ENCODE results near the gene CMSS1.

The CMSS1 gene

DNA sequence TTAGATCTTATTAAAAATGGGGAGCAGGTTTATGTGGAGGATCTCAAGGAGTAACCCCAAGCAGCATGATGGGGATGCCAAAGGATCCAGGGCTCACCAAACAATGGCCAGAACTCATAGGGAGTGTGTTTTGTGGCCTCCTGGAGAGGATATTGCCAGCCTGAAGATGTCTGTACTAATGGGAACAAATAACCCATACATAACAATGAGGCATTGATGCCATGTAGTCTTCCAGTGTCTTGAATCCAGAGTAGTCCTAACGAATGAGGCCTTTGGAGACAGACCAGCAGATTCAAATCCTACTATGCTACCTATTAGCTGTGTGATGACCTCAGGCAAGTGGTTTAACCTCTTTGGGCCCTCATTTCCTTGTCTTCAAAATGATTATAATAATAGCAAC, 45.0 kb upstream of the CMSS1 start:
- WGBS (ENCODE audit: extremely low coverage, insufficient coverage, insufficient read length): no CpG with 5 or more reads among the region's 1 CpG
- Histone ChIP-seq H2BK12ac (ENCODE audit: low read length) (no peak overlapping the region), H4K91ac (ENCODE audit: low read depth, low read length) (no peak overlapping the region), H3K27me3 (ENCODE audit: insufficient read depth, low read length) (no peaks in the 10 kb centered on the region), H3K27ac (ENCODE audit: low read depth, low read length) (no peak overlapping the region), H3K9me3 (ENCODE audit: insufficient read depth, low read depth, low read length) (no peaks in the 10 kb centered on the region), H2AFZ (ENCODE audit: insufficient read depth, low read length, poor library complexity) (no peak overlapping the region), H3K4me3 (ENCODE audit: low read depth, low read length) (no peak overlapping the region), H3K79me1 (ENCODE audit: low read length) (no peaks in the 10 kb centered on the region), H3K14ac (ENCODE audit: low read length) (no peak overlapping the region), H3K4me1 (ENCODE audit: control insufficient read depth in 1 of 2, insufficient read depth in 2 of 2, low read length in 2 of 2) (peaks cover 2% of the 10 kb centered on the region in 2 experiments), H2BK120ac (ENCODE audit: insufficient read depth, low read length, poor library complexity) (no peak overlapping the region), H2AK5ac (ENCODE audit: low read length) (no peak overlapping the region), H3K23ac (ENCODE audit: low read length) (no peak overlapping the region), H3K36me3 (ENCODE audit: control insufficient read depth in 1 of 2, insufficient read depth in 2 of 2, low read length in 2 of 2) (no peaks in the 10 kb centered on the region), H3K79me2 (ENCODE audit: control insufficient read depth, insufficient read depth, low read length, poor library complexity) (no peaks in the 10 kb centered on the region), H3K4me2 (ENCODE audit: low read length) (no peak overlapping the region), H3K4ac (ENCODE audit: low read depth, low read length) (no peak overlapping the region), H3K18ac (ENCODE audit: low read length) (no peak overlapping the region), H4K8ac (ENCODE audit: low read depth, low read length) (no peak overlapping the region), H4K12ac (ENCODE audit: low read depth, low read length) (no peak overlapping the region), H3K9ac (ENCODE audit: low read length) (no peak overlapping the region), H2BK5ac (ENCODE audit: low read depth, low read length, poor library complexity) (no peak overlapping the region)
- DNase-seq: no peak

DNA sequence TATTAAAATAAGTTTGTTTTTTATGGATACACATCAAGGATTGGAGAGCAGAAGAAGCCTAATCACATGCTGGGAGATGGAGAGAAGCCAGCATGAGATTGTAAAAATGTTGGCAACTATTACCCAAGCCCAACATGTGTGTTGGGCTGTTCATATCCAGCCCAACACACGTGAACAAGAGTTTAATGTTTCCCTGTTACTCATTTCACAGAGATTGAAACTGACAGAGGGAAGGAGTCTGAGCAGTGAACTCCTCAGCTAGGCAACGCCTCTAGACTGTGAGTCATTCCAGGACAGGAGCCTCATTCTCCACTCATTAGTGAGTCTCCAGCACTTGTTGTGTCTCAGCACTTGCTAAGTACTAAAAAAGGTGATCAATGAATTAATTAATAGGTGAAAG, 43.2 kb upstream of the CMSS1 start:
- WGBS (ENCODE audit: extremely low coverage, insufficient coverage, insufficient read length): no CpG with 5 or more reads among the region's 2 CpGs

DNA sequence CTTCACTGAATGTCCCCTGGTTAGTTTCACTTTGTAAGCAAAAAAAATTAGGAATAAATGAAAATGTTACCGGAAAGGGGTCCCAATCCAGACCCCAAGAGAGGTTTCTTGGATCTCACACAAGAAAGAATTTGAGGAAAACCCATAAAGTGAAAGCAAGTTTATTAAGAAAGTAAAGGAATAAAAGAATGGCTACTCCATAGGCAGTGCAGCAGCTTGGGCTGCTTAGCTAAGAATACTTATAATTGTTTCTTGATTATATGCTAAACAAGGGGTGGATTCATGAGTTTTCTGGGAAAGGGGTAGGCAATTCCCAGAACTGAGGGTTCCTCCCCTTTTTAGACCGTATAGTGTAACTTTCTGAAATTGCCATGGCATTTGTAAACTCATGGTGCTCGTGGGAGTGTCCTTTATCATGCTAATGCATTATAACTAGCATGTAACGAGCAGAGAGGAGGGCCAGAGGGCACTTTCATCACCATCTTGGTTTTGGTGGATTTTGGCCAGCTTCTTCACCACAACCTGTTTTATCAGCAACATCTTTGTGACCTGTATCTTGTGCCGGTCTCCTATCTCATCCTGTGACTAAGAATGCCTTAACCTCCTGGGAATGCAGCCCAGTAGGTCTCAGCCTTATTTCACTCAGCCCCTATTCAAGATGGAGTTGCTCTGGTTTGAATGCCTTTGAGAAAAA, 41.0 kb upstream of the CMSS1 start:
- Histone ChIP-seq H2BK120ac (ENCODE audit: insufficient read depth, low read length, poor library complexity) (no peak overlapping the region), H3K4me2 (ENCODE audit: low read length) (no peak overlapping the region), H3K79me2 (ENCODE audit: control insufficient read depth, insufficient read depth, low read length, poor library complexity) (no peaks in the 10 kb centered on the region), H3K27ac (ENCODE audit: low read depth, low read length) (no peak overlapping the region), H2AK5ac (ENCODE audit: low read length) (no peak overlapping the region), H3K4ac (ENCODE audit: low read depth, low read length) (no peak overlapping the region), H2BK12ac (ENCODE audit: low read length) (no peak overlapping the region), H3K36me3 (ENCODE audit: control insufficient read depth in 1 of 2, insufficient read depth in 2 of 2, low read length in 2 of 2) (no peaks in the 10 kb centered on the region), H4K91ac (ENCODE audit: low read depth, low read length) (no peak overlapping the region), H3K23ac (ENCODE audit: low read length) (no peak overlapping the region), H2AFZ (ENCODE audit: insufficient read depth, low read length, poor library complexity) (no peak overlapping the region), H3K18ac (ENCODE audit: low read length) (no peak overlapping the region), H3K27me3 (ENCODE audit: insufficient read depth, low read length) (no peaks in the 10 kb centered on the region), H3K4me3 (ENCODE audit: low read depth, low read length) (no peak overlapping the region), H3K9me3 (ENCODE audit: insufficient read depth, low read depth, low read length) (no peaks in the 10 kb centered on the region), H3K14ac (ENCODE audit: low read length) (no peak overlapping the region), H3K4me1 (ENCODE audit: control insufficient read depth in 1 of 2, insufficient read depth in 2 of 2, low read length in 2 of 2) (peaks cover 2% of the 10 kb centered on the region in 2 experiments), H2BK5ac (ENCODE audit: low read depth, low read length, poor library complexity) (no peak overlapping the region), H4K12ac (ENCODE audit: low read depth, low read length) (no peak overlapping the region), H4K8ac (ENCODE audit: low read depth, low read length) (no peak overlapping the region), H3K9ac (ENCODE audit: low read length) (no peak overlapping the region), H3K79me1 (ENCODE audit: low read length) (no peaks in the 10 kb centered on the region)
- DNase-seq: peak; percentile 58 to 78
- no CpG with 5 or more reads among the region's 5 CpGs for WGBS (ENCODE audit: extremely low coverage, insufficient coverage, insufficient read length)

More for the DNA sequence above, 43.2 kb upstream of the CMSS1 start:
- no peak overlapping the region for H3K4ac ChIP-seq (ENCODE audit: low read depth, low read length)
- H2AFZ ChIP-seq (ENCODE audit: insufficient read depth, low read length, poor library complexity): no peak overlapping the region
- H2BK12ac ChIP-seq (ENCODE audit: low read length): no peak overlapping the region
- peaks cover 2% of the 10 kb centered on the region in 2 experiments for H3K4me1 ChIP-seq (ENCODE audit: control insufficient read depth in 1 of 2, insufficient read depth in 2 of 2, low read length in 2 of 2)
- H4K91ac ChIP-seq (ENCODE audit: low read depth, low read length): no peak overlapping the region
- H3K27me3 ChIP-seq (ENCODE audit: insufficient read depth, low read length): no peaks in the 10 kb centered on the region
- H3K27ac ChIP-seq (ENCODE audit: low read depth, low read length): no peak overlapping the region
- DNase-seq: peak; percentile 51 to 69
- H3K18ac ChIP-seq (ENCODE audit: low read length): no peak overlapping the region
- H3K79me1 ChIP-seq (ENCODE audit: low read length): no peaks in the 10 kb centered on the region
- H4K8ac ChIP-seq (ENCODE audit: low read depth, low read length): no peak overlapping the region
- no peak overlapping the region for H2BK120ac ChIP-seq (ENCODE audit: insufficient read depth, low read length, poor library complexity)
- no peak overlapping the region for H3K23ac ChIP-seq (ENCODE audit: low read length)
- H2AK5ac ChIP-seq (ENCODE audit: low read length): no peak overlapping the region
- H3K4me3 ChIP-seq (ENCODE audit: low read depth, low read length): no peak overlapping the region
- no peak overlapping the region for H4K12ac ChIP-seq (ENCODE audit: low read depth, low read length)
- no peaks in the 10 kb centered on the region for H3K36me3 ChIP-seq (ENCODE audit: control insufficient read depth in 1 of 2, insufficient read depth in 2 of 2, low read length in 2 of 2)
- no peak overlapping the region for H3K9ac ChIP-seq (ENCODE audit: low read length)
- no peak overlapping the region for H3K14ac ChIP-seq (ENCODE audit: low read length)
- H3K9me3 ChIP-seq (ENCODE audit: insufficient read depth, low read depth, low read length): no peaks in the 10 kb centered on the region
- no peak overlapping the region for H2BK5ac ChIP-seq (ENCODE audit: low read depth, low read length, poor library complexity)
- no peak overlapping the region for H3K4me2 ChIP-seq (ENCODE audit: low read length)
- no peaks in the 10 kb centered on the region for H3K79me2 ChIP-seq (ENCODE audit: control insufficient read depth, insufficient read depth, low read length, poor library complexity)

GRCh38 chr3:99777210-99777549, 40.5 kb upstream of the CMSS1 start:
- Histone ChIP-seq H3K4me1 (ENCODE audit: control insufficient read depth in 1 of 2, insufficient read depth in 2 of 2, low read length in 2 of 2) (peaks cover 2% of the 10 kb centered on the region in 2 experiments), H3K23ac (ENCODE audit: low read length) (no peak overlapping the region), H3K9me3 (ENCODE audit: insufficient read depth, low read depth, low read length) (no peaks in the 10 kb centered on the region), H3K4me3 (ENCODE audit: low read depth, low read length) (no peak overlapping the region), H2BK5ac (ENCODE audit: low read depth, low read length, poor library complexity) (no peak overlapping the region), H3K79me1 (ENCODE audit: low read length) (no peaks in the 10 kb centered on the region), H4K91ac (ENCODE audit: low read depth, low read length) (no peak overlapping the region), H4K8ac (ENCODE audit: low read depth, low read length) (no peak overlapping the region), H3K18ac (ENCODE audit: low read length) (no peak overlapping the region), H3K79me2 (ENCODE audit: control insufficient read depth, insufficient read depth, low read length, poor library complexity) (no peaks in the 10 kb centered on the region), H3K14ac (ENCODE audit: low read length) (no peak overlapping the region), H3K27me3 (ENCODE audit: insufficient read depth, low read length) (no peaks in the 10 kb centered on the region), H3K4ac (ENCODE audit: low read depth, low read length) (no peak overlapping the region), H3K36me3 (ENCODE audit: control insufficient read depth in 1 of 2, insufficient read depth in 2 of 2, low read length in 2 of 2) (no peaks in the 10 kb centered on the region), H3K9ac (ENCODE audit: low read length) (no peak overlapping the region), H2BK12ac (ENCODE audit: low read length) (no peak overlapping the region), H2AK5ac (ENCODE audit: low read length) (no peak overlapping the region), H2AFZ (ENCODE audit: insufficient read depth, low read length, poor library complexity) (no peak overlapping the region), H3K4me2 (ENCODE audit: low read length) (no peak overlapping the region), H4K12ac (ENCODE audit: low read depth, low read length) (no peak overlapping the region), H2BK120ac (ENCODE audit: insufficient read depth, low read length, poor library complexity) (no peak overlapping the region), H3K27ac (ENCODE audit: low read depth, low read length) (no peak overlapping the region)
- DNase-seq: no peak
- WGBS (ENCODE audit: extremely low coverage, insufficient coverage, insufficient read length): no CpG with 5 or more reads among the region's 2 CpGs
